Raji (cell line): ENCODE data around the gene SLC22A23.

Source experiments
- POLR2A ChIP-seq: IDR thresholded peaks from 2 replicates; pipeline ENCODE4 v1.6.1; 2011; ENCODE audit warnings: low read depth, low read length, control low read depth; ENCODE audit not compliant: insufficient read depth

The SLC22A23 gene

GRCh38 chr6:3290931-3291211 lies 166.0 kb downstream of the SLC22A23 start:
- no peak for TF ChIP-seq POLR2A

GRCh38 chr6:3290149-3290930 lies 166.5 kb downstream of the SLC22A23 start:
- no peak for TF ChIP-seq POLR2A

GRCh38 chr6:3289664-3290055 lies 167.2 kb downstream of the SLC22A23 start:
- no peak for TF ChIP-seq POLR2A

GRCh38 chr6:3288711-3289663 lies 167.9 kb downstream of the SLC22A23 start:
- no peak for TF ChIP-seq POLR2A

GRCh38 chr6:3287976-3288707 lies 168.7 kb downstream of the SLC22A23 start:
- no peak for TF ChIP-seq POLR2A

- TF ChIP-seq POLR2A, result no peak
Observed at GRCh38 chr6:3287308-3287707, 169.5 kb downstream of the SLC22A23 start.

GRCh38 chr6:3286641-3287171 lies 170.1 kb downstream of the SLC22A23 start:
- no peak for TF ChIP-seq POLR2A

GRCh38 chr6:3285732-3286131 lies 171.1 kb downstream of the SLC22A23 start:
- no peak for TF ChIP-seq POLR2A

GRCh38 chr6:3285049-3285639 lies 171.7 kb downstream of the SLC22A23 start:
- TF ChIP-seq POLR2A, result no peak

GRCh38 chr6:3284436-3284876 lies 172.4 kb downstream of the SLC22A23 start:
- no peak for TF ChIP-seq POLR2A

GRCh38 chr6:3283641-3284435 lies 173.0 kb downstream of the SLC22A23 start:
- no peak for TF ChIP-seq POLR2A

GRCh38 chr6:3283241-3283640 lies 173.6 kb downstream of the SLC22A23 start:
- TF ChIP-seq POLR2A, result no peak

- no peak for TF ChIP-seq POLR2A
Observed at GRCh38 chr6:3282476-3283236, 174.2 kb downstream of the SLC22A23 start.
